Germinal center (tissue), 1 donor: Measurements from ENCODE around the gene CYP2W1.
A peak's percentile ranks its signal among the peaks of the same experiment; 100 is the strongest.
"Not testable (repeated sequence)": the region's sequence is repeated elsewhere in the genome, so short reads cannot be mapped to it uniquely, and the experiment has no call there.

ENCODE experiments used
- DNase-seq: peaks from one replicate; pipeline ENCODE4 v3.0.0; 2012; ENCODE audit warnings: mixed read lengths, low spot score

The CYP2W1 gene

GRCh38 chr7:1028775-1029636 is 46.0 kb downstream of the CYP2W1 start:
- DNase-seq: peak; percentile 56

- DNase-seq: no peak
Measured at GRCh38 chr7:1029637-1030443, 46.9 kb downstream of the CYP2W1 start.

GRCh38 chr7:1030444-1031070 is 47.6 kb downstream of the CYP2W1 start:
- peak; percentile 35 for DNase-seq

GRCh38 chr7:1031716-1032455 is 48.9 kb downstream of the CYP2W1 start:
- no peak for DNase-seq

GRCh38 chr7:1032536-1033181 is 49.7 kb downstream of the CYP2W1 start:
- DNase-seq: no peak

- no peak for DNase-seq
Measured at GRCh38 chr7:1033546-1034145, 50.7 kb downstream of the CYP2W1 start.

- not testable (repeated sequence) for DNase-seq
Measured at GRCh38 chr7:1034769-1035168, 51.8 kb downstream of the CYP2W1 start.

- not testable (repeated sequence) for DNase-seq
Measured at GRCh38 chr7:1036164-1036928, 53.4 kb downstream of the CYP2W1 start.
